Lung (tissue), 12 donors: ENCODE results near the gene ACADSB. TPM values are rescaled to one million over a fixed set of nuclear protein-coding genes. Genes with fewer than 3 reads are reported as not detected.

Source experiments
- ATAC-seq: fragments of 200-7000 bp; cut with Tn5 transposase; one replicate; pipeline ENCODE4 v1.9.1; 2020; ENCODE audit warnings: moderate number of reproducible peaks; ENCODE audit not compliant: insufficient read depth, low FRiP score
- DNase-seq, 3 donors: peaks; one replicate each; pipeline ENCODE4 v3.0.0-alpha.2; 2013 to 2017
- H3K27ac ChIP-seq, 2 donors: one replicate each; pipeline ENCODE4 v1.5.1; 2013; ENCODE audit warnings: mild to moderate bottlenecking in 2 of 2, moderate library complexity in 2 of 2, control low read depth in 1 of 2, inconsistent platforms in 1 of 2, low read depth in 1 of 2, low read length in 1 of 2
- H3K27me3 ChIP-seq, 3 donors: one replicate each; pipeline ENCODE4 v1.5.1; 2013; ENCODE audit warnings: low read length in 2 of 3; ENCODE audit not compliant: control insufficient read depth in 3 of 3, insufficient read depth in 3 of 3
- H3K36me3 ChIP-seq, 4 donors: one replicate each; pipeline ENCODE4 v1.5.1; 2013; ENCODE audit warnings: low read length in 4 of 4, mild to moderate bottlenecking in 1 of 4, moderate library complexity in 1 of 4; ENCODE audit not compliant: control insufficient read depth in 4 of 4, insufficient read depth in 4 of 4
- H3K4me1 ChIP-seq, 5 donors: one replicate each; pipeline ENCODE4 v1.5.1; 2013; ENCODE audit warnings: low read length in 5 of 5, mild to moderate bottlenecking in 2 of 5, moderate library complexity in 1 of 5; ENCODE audit not compliant: control insufficient read depth in 5 of 5, insufficient read depth in 5 of 5
- H3K4me3 ChIP-seq: one replicate; pipeline ENCODE4 v1.5.1; 2013; ENCODE audit warnings: mild to moderate bottlenecking, control low read depth, moderate library complexity
- H3K9ac ChIP-seq, 2 donors: one replicate each; pipeline ENCODE4 v1.5.1; 2013; ENCODE audit warnings: low read length in 2 of 2, control low read depth in 1 of 2; ENCODE audit not compliant: insufficient read depth in 1 of 2
- H3K9me3 ChIP-seq, 4 donors: one replicate each; pipeline ENCODE4 v1.5.1; 2013; ENCODE audit warnings: low read length in 3 of 4, mild to moderate bottlenecking in 1 of 4, moderate library complexity in 1 of 4; ENCODE audit not compliant: control insufficient read depth in 4 of 4, insufficient read depth in 3 of 4
- CTCF ChIP-seq: IDR thresholded peaks from 2 replicates; pipeline ENCODE4 v1.5.1; 2012; ENCODE audit warnings: mild to moderate bottlenecking; ENCODE audit errors: control extremely low read depth, extremely low read depth
- WGBS, 2 donors: extraction: QIAGEN DNeasy Blood & Tissue Kit; methylation state at CpG; one replicate each; pipeline ENCODE4 v1.1.7; 2013; 5-methylcytosine and 5-hydroxymethylcytosine counted together
- polyA plus RNA-seq, 2 donors: library from polyadenylated mRNA; stranded (reverse); fragments of 200-250 nt; gene quantifications; one replicate each; pipeline ENCODE4 v1.2.1, GENCODE V29; 2013
- total RNA-seq, 2 donors: library from RNA; depleted of rRNA in 1 of 2; stranded (reverse); fragments of >200 nt in 1 of 2; gene quantifications; one replicate each; pipeline ENCODE4 v1.2.1, GENCODE V29; 2014 to 2021
- donor health status: control.
- donor health status: control.
- donor health status: Bipolar disorder and iron deficiency.
- donor health status: healthy.
- donor health status: DM: yes; HTN: yes; CAD: no.

The ACADSB gene
- total and polyA plus RNA-seq, 4 donors, result 8.2 to 36.2 (median 14.9) TPM

- no peak overlapping the region for H3K9ac ChIP-seq
- no peak for ATAC-seq
Measured at GRCh38 chr10:123043409-123043925, 34.7 kb downstream of the ACADSB start.

GRCh38 chr10:123044391-123044790 is 35.6 kb downstream of the ACADSB start:
- DNase-seq, result peak in 2 of 3 donors; percentile 15 to 26
- Histone ChIP-seq H3K27me3 (no peaks in the 10 kb centered on the region), H3K9me3 (no peaks in the 10 kb centered on the region), H3K9ac (no peak overlapping the region), H3K4me3 (no peak overlapping the region), H3K36me3 (peaks cover 3 to 20% (median 7%) of the 10 kb centered on the region in 4 donors), H3K27ac (no peak overlapping the region), H3K4me1 (no peaks in the 10 kb centered on the region)
- 93 to 97% methylated on average over 2 of the region's 2 CpGs for WGBS, 2 donors
- ATAC-seq, result no peak
- no peak for TF ChIP-seq CTCF

More at GRCh38 chr10:123043409-123043925, 34.7 kb downstream of the ACADSB start:
- 11 to 27% methylated on average over 5 of the region's 5 CpGs for WGBS, 2 donors
- H3K27ac ChIP-seq, result no peak overlapping the region
- H3K9me3 ChIP-seq, result no peaks in the 10 kb centered on the region
- TF ChIP-seq CTCF, result peak; percentile 31
- H3K4me3 ChIP-seq, result no peak overlapping the region
- H3K4me1 ChIP-seq, result no peaks in the 10 kb centered on the region
- peaks cover 0 to 20% (median 7%) of the 10 kb centered on the region in 4 donors for H3K36me3 ChIP-seq
- peak; percentile 50 to 67 (median 62) for DNase-seq
- no peaks in the 10 kb centered on the region for H3K27me3 ChIP-seq

GRCh38 chr10:123045961-123046731 is 37.3 kb downstream of the ACADSB start:
- Histone ChIP-seq H3K9ac (no peak overlapping the region), H3K4me3 (no peak overlapping the region), H3K27me3 (no peaks in the 10 kb centered on the region), H3K9me3 (no peaks in the 10 kb centered on the region), H3K4me1 (no peaks in the 10 kb centered on the region), H3K27ac (no peak overlapping the region), H3K36me3 (peaks cover 4 to 18% (median 7%) of the 10 kb centered on the region in 4 donors)
- no peak for TF ChIP-seq CTCF
- DNase-seq, result no peak
- ATAC-seq, result no peak
- 88 to 89% methylated on average over 4 of the region's 4 CpGs for whole genome bisulfite sequencing, 2 donors
